GF-D8 (cell line): ENCODE results near the gene UBN1.
"Not testable (repeated sequence)": the region's sequence is repeated elsewhere in the genome, so short reads cannot be mapped to it uniquely, and the experiment has no call there.

Experiments used
- DNase-seq: peaks from one replicate; lab custom pipeline; 2025; lab: John Stamatoyannopoulos, UW

UBN1 gene

GRCh38 chr16:4884972-4885874, 37.9 kb downstream of the UBN1 start:
- no peak for DNase-seq

- no peak for DNase-seq
Measured at GRCh38 chr16:4886151-4886550, 38.9 kb downstream of the UBN1 start.

DNA sequence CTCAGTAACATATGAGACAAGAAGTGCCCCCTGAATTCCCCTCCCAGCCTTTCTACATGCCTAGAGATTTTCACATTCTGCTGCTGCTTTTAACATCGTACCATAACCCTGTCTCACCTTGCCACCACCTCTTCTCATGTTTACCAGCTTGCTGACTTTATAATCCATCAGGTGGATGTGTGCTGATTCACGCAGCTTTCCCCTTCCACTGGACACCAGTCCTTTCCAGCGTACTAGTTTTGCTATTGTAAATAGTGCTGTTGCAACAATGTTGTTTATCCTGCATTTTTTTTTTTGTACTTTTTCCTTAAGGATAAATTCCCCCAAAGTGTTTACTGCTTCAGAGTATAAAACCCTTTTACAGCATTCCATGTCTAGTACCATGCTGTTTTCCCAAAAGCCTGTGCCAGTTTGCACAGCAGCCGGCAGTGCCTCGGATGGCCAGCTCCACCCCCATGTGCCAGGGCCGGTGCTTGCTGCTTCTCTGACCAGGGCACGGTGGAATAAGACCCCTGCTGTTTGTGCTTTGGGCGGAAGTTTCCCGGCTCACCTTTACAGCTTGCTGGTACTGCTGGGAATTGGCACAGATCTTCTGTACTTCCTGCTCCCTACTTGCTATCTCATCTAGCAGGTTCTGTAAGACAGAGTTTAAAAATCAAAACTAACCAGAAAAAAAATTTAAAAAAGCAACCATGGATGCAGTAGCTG, 41.3 kb downstream of the UBN1 start:
- no peak for DNase-seq

GRCh38 chr16:4890026-4890425, 42.7 kb downstream of the UBN1 start:
- no peak for DNase-seq

DNA sequence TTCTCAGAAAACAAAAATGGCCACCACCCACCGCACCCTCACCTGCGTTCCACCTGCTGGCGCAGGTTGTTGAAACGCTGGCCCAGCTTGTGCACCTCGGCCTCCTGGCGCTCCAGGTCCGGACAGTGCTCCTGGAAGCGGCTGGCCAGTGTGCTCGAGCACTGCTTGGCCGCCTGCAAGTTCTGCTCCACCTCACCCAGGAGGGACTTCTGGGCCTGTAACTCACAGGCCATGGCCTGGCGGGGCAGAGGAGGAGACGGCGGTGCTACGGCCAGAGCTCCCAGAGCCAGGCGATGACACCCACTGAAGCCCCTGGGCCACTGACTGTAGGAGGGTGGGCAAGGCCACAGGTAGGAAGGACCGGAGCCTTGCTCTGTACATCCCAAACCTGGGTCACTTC, 43.4 kb downstream of the UBN1 start:
- DNase-seq = no peak

DNA sequence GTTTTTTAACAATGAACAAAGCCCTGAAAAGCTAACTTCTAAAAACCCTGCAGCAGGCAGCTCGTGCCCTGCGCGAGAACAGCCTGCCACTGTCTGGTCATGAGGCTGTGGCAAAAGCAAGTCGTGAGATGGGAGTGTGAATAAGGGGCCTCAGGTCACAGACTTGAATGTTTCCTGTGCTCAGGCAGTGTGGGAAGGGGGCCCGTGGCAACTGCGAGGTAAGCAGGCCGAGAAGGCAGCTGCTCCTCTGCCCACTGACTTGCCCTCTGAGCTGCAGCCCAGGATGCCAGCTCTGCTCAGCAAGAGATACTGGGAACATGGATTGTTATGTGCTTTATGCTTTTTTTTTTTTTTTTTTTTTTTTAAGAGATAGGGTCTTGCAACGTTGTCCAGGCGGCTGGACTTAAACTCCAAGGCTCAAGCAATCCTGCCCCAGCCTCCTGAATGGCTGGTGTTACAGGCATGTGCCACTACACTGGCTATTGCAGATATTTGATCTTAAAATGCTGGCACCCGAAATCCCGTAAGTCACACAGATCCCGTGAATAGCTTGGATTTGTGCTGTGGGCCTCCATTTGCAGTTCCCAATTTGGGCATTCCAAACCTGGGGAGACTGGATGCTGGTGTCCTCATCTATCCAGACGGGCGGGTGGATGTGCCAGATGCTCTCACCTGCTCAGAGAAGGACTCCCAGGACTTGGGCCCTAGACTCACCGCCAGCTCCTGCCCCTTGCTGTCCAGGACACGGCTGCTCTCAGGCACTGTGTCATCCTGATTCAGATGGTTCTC, 44.0 kb downstream of the UBN1 start:
- DNase-seq = no peak

GRCh38 chr16:4891886-4892216, 44.6 kb downstream of the UBN1 start:
- DNase-seq = no peak

- DNase-seq = no peak
Measured at GRCh38 chr16:4892361-4893102, 45.3 kb downstream of the UBN1 start.

DNA sequence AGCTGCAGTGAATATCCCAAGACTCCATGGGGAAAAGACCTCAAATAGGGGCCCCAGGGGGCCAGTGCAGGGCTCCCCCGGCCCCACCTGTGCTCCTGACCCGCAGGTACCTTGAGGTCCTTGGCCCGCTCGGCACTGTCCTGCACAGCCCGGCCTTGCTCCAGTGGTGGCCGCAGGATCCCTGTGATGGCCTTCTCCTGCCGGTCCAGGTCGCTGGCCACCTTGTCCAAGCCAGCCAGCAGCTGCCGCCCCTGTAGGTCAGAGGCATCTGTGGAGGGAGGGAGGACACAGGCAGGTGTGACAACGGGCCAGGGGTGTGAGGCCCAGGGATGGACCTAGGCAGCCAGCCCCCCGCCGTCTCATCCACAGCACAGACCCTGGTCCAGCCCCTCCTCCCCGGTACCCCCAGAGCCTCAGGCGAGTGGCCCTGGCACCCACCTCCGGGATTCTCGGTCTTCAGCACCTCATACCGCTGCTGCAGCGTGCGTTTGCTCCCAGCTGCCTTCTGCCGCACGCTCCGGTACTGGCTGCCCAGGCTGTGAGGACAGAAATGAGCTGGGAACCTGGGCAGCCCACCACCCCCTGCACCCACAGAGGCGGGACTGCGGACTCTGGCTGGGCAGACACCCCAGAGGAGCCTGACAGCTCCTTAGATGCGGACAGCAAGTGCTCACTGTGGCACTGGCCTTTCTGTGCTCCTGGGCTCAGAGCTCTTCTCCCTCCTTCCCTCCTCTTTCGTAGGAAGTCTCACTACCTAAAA, 46.0 kb downstream of the UBN1 start:
- DNase-seq = no peak

GRCh38 chr16:4894276-4895150, 47.2 kb downstream of the UBN1 start:
- no peak for DNase-seq

DNA sequence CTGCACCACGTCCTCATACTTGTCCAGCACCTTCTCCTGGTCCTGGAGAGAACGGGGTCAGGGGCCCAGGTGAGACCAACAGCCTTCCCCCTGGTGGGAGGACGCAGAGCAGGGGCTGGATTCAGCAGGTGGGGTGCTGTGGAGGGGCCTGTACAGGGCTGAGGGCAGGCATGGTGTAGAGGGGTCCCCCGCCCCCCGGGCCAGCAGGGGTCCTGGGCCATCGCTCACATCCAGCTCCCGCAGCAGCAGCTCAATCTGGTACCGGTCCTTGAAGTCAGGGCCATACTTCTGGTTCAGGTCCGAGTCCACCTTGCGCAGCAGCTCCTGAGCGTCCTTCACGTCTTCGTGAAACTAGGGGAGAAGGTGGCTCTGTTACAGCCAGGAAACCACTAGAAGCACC, 48.1 kb downstream of the UBN1 start:
- no peak for DNase-seq

- not testable (repeated sequence) for DNase-seq
Measured at GRCh38 chr16:4896761-4897160, 49.5 kb downstream of the UBN1 start.

DNA sequence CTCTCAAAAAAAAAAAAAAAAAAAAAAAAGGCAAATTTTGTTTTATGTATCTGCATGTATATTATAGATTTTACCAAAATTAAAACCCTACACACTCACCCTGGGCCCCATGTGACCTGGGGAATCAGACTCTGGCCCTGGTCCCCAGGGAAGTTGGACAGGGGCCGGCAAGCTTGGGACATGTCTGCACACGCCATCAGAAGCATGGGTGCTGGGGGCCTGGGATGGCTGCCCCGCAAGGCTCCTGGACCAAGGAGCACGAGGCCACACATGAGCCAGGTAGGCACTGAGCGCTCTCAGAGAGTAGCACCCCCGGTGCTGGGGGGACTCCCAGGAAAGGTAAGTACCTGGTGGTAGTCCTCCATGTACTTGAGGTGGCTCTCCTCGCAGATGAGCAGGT, 50.0 kb downstream of the UBN1 start:
- DNase-seq = no peak

GRCh38 chr16:4898811-4899473, 51.7 kb downstream of the UBN1 start:
- no peak for DNase-seq

GRCh38 chr16:4899474-4899846, 52.2 kb downstream of the UBN1 start:
- DNase-seq = no peak

DNA sequence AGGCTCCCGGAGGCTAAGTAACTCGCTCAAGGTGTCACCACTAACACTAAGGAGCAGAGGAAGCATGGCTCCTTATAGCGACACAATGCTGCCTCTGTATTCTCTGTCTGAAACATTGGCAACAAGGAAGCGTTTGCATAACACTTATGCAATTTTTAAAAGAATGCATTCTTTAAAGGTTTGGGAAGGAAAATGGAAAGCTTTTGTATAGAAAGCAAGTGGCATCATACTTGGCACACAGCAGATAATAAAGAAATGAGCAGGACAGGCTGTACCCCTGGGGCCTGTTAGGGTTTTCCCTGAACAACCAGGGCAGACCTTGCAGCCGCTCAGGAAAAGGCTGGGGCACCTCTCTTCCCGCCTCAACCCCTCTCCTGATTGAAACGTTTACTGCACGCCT, 52.8 kb downstream of the UBN1 start:
- no peak for DNase-seq

- DNase-seq = no peak
Measured at GRCh38 chr16:4900750-4901149, 53.5 kb downstream of the UBN1 start.

DNA sequence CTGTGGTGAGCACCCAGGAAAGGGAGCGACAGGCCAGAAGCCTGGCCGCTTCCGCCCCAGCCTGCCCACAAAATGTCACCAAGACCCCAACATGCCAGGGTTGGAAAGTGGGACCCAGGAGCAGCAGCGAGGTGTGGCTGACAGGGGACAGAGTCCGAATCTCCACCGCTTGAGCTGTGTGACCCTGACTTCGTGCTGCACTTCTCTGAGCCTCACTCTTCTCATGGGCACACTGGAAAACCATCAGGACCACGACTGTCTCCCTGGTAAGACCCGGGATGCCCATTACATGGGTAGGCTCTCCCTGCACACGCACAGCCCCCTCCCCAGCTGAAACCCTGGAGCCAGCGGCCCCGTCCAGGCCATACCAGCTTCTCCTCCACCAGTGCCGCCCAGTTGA, 54.8 kb downstream of the UBN1 start:
- no peak for DNase-seq

GRCh38 chr16:4904108-4904941, 57.0 kb downstream of the UBN1 start:
- DNase-seq = no peak
